Activated CD8-positive, alpha-beta T cell treated with anti-CD3 and anti-CD28 coated beads, Interleukin-2, amount 10 ng/mL, durations not matched to agents 7 days and 5 days (primary cell): ENCODE measurements around the gene DMRT1. TPM values are rescaled to one million over a fixed set of nuclear protein-coding genes. Genes with fewer than 3 reads are reported as not detected.

Experiments
- ATAC-seq: fragments of 150-1000 bp; cut with Tn5 transposase; one replicate; pipeline ENCODE4 v1.10.0; 2021; ENCODE audit warnings: moderate library complexity
- CTCF ChIA-PET: fragments of 350-600 bp; sonication (Branson Sonifier 250); formaldehyde crosslinking; loops from one replicate; lab custom pipeline; 2021; ENCODE audit warnings: antibody characterized with exemption; lab: Charles Lee
- POLR2A ChIA-PET: fragments of 350-600 bp; sonication (Branson Sonifier 250); formaldehyde crosslinking; loops from one replicate; lab custom pipeline; 2021; ENCODE audit warnings: antibody characterized with exemption; lab: Charles Lee
- DNase-seq: peaks from one replicate; pipeline ENCODE4 v3.0.0-alpha.2; 2020
- H3K27ac Mint-ChIP-seq: one replicate; pipeline ENCODE4 v1.8.0; 2021; ENCODE audit warnings: mild to moderate bottlenecking, mixed read lengths
- H3K27me3 Mint-ChIP-seq: one replicate; pipeline ENCODE4 v1.8.0; 2021; ENCODE audit warnings: low read depth, mixed read lengths
- H3K36me3 Mint-ChIP-seq: one replicate; pipeline ENCODE4 v1.8.0; 2021; ENCODE audit warnings: low read depth, mixed read lengths
- H3K4me1 Mint-ChIP-seq: one replicate; pipeline ENCODE4 v1.8.0; 2021; ENCODE audit warnings: low read depth, mixed read lengths
- H3K4me3 Mint-ChIP-seq: one replicate; pipeline ENCODE4 v1.8.0; 2021; ENCODE audit warnings: mild to moderate bottlenecking, mixed read lengths
- H3K9me3 Mint-ChIP-seq: one replicate; pipeline ENCODE4 v1.8.0; 2022; ENCODE audit warnings: mixed read lengths; ENCODE audit not compliant: insufficient read depth
- total RNA-seq, 2 experiments: library from RNA; stranded (reverse); gene quantifications; one replicate each; pipeline ENCODE4 v1.2.3, GENCODE V29; 2021

DMRT1 gene
- total RNA-seq, 2 experiments from 2014 or later, result not detected

DNA sequence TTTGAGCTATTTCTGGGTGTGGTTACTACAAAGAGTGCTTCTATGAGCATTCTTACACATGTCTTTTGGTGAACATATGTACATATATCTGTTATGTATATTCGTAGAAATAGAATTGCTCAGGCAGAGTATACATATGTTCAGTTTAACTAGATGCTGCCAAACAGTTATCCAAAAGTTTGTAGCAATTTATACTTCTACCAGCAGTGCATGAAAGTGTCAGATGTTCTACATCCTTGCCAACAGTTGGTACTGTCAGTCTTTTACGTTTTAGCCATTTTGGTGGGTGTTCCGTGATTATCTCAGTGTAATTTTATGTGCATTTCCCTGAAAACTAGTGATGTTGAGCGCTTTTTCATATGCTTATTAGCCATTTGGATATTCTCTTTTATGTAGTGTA is 172.7 kb downstream of the DMRT1 start:
- Mint-ChIP-seq H3K27me3 (peaks cover 14% of the 10 kb centered on the region), H3K4me1 (peaks cover 4% of the 10 kb centered on the region), H3K27ac (no peak overlapping the region), H3K9me3 (no peaks in the 10 kb centered on the region), H3K4me3 (no peak overlapping the region), H3K36me3 (no peaks in the 10 kb centered on the region)
- ChIA-PET POLR2A (no interaction called here), CTCF (no interaction called here)
- DNase-seq, result no peak
- ATAC-seq, result no peak

GRCh38 chr9:1014640-1015039 is 173.1 kb downstream of the DMRT1 start:
- no peaks in the 10 kb centered on the region for H3K36me3 Mint-ChIP-seq
- no peak overlapping the region for H3K27ac Mint-ChIP-seq
- ChIA-PET POLR2A (no interaction called here), CTCF (no interaction called here)
- no peak overlapping the region for H3K4me3 Mint-ChIP-seq
- H3K27me3 Mint-ChIP-seq, result peaks cover 15% of the 10 kb centered on the region
- DNase-seq, result no peak
- no peak for ATAC-seq
- H3K4me1 Mint-ChIP-seq, result peaks cover 3% of the 10 kb centered on the region
- H3K9me3 Mint-ChIP-seq, result no peaks in the 10 kb centered on the region

GRCh38 chr9:1018121-1018520 is 176.6 kb downstream of the DMRT1 start:
- H3K4me1 Mint-ChIP-seq, result no peaks in the 10 kb centered on the region
- peaks cover 12% of the 10 kb centered on the region for H3K27me3 Mint-ChIP-seq
- no peak for DNase-seq
- ATAC-seq, result no peak
- H3K9me3 Mint-ChIP-seq, result no peaks in the 10 kb centered on the region
- no peaks in the 10 kb centered on the region for H3K36me3 Mint-ChIP-seq
- H3K4me3 Mint-ChIP-seq, result no peak overlapping the region
- ChIA-PET POLR2A (no interaction called here), CTCF (no interaction called here)
- no peak overlapping the region for H3K27ac Mint-ChIP-seq

Other genes with a start within 250 kb of the DMRT1 start
- gene DMRT3, start 135.0 kb downstream of the DMRT1 start, total RNA-seq, result not detected
- not detected for gene DMRT2, start 208.7 kb downstream of the DMRT1 start, total RNA-seq